ENCODE data around the gene TP53AIP1. TPM values are rescaled to one million over a fixed set of nuclear protein-coding genes. Genes with fewer than 3 reads are reported as not detected.

The TP53AIP1 gene
- total RNA-seq, 1 experiment from 2014 or later = not detected

- DNase-seq = no peak
- Histone ChIP-seq H3K79me2 (ENCODE audit: low read length) (no peaks in the 10 kb centered on the region), H3K9ac (ENCODE audit: low read length) (no peak overlapping the region), H3K9me3 (ENCODE audit: low read length) (no peaks in the 10 kb centered on the region), H3K9me2 (replicated peaks; ENCODE audit: insufficient read depth, low read length) (no peaks in the 10 kb centered on the region), H3K27me3 (ENCODE audit: low read length) (no peaks in the 10 kb centered on the region), H3K27ac (ENCODE audit: low read length) (no peak overlapping the region), H3K4me2 (ENCODE audit: low read depth, low read length, poor library complexity, severe bottlenecking) (no peak overlapping the region), H4K20me1 (ENCODE audit: insufficient read depth, low read depth, low read length) (no peaks in the 10 kb centered on the region), H3K36me3 (ENCODE audit: insufficient read depth, low read length) (no peaks in the 10 kb centered on the region), H3K4me1 (ENCODE audit: low read length) (no peaks in the 10 kb centered on the region), H3K4me3 (ENCODE audit: low read length) (no peak overlapping the region), H2AFZ (ENCODE audit: low read length) (no peak overlapping the region)
These were observed 43.9 kb downstream of the TP53AIP1 start for GRCh38 chr11:128898580-128899344.

DNA sequence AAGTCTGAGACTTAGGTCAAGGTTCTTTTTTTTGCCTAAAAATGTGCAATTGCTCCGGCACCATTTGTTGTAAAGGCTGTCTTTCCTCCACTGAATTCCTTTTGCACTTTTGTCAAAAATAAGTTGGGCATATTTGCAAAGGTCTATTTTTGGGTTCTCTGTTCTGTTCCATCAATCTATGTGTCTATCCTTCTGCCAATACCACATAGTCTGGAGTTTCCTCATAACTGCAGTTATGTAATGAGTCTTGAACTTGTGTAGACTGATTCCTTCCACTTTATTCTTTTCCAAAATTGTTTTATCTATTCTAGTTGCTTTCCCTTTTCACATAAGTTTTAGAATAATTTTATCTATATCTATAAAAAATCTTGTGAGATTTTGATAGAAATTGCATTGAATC, 44.8 kb downstream of the TP53AIP1 start:
- H3K4me2 ChIP-seq (ENCODE audit: low read depth, low read length, poor library complexity, severe bottlenecking) = no peak overlapping the region
- H3K9ac ChIP-seq (ENCODE audit: low read length) = no peak overlapping the region
- no peak overlapping the region for H3K4me3 ChIP-seq (ENCODE audit: low read length)
- no peaks in the 10 kb centered on the region for H4K20me1 ChIP-seq (ENCODE audit: insufficient read depth, low read depth, low read length)
- H2AFZ ChIP-seq (ENCODE audit: low read length) = no peak overlapping the region
- no peaks in the 10 kb centered on the region for H3K9me3 ChIP-seq (ENCODE audit: low read length)
- no peak overlapping the region for H3K27ac ChIP-seq (ENCODE audit: low read length)
- H3K79me2 ChIP-seq (ENCODE audit: low read length) = no peaks in the 10 kb centered on the region
- H3K27me3 ChIP-seq (ENCODE audit: low read length) = no peaks in the 10 kb centered on the region
- no peaks in the 10 kb centered on the region for H3K4me1 ChIP-seq (ENCODE audit: low read length)
- no peaks in the 10 kb centered on the region for H3K9me2 ChIP-seq (replicated peaks; ENCODE audit: insufficient read depth, low read length)
- no peak for DNase-seq
- H3K36me3 ChIP-seq (ENCODE audit: insufficient read depth, low read length) = no peaks in the 10 kb centered on the region

- no peaks in the 10 kb centered on the region for H3K9me2 ChIP-seq (replicated peaks; ENCODE audit: insufficient read depth, low read length)
- DNase-seq = no peak
These were observed 46.3 kb downstream of the TP53AIP1 start for GRCh38 chr11:128896356-128896755.

GRCh38 chr11:128895526-128895925, 47.1 kb downstream of the TP53AIP1 start:
- no peaks in the 10 kb centered on the region for H3K36me3 ChIP-seq (ENCODE audit: insufficient read depth, low read length)
- H3K4me2 ChIP-seq (ENCODE audit: low read depth, low read length, poor library complexity, severe bottlenecking) = no peak overlapping the region
- H4K20me1 ChIP-seq (ENCODE audit: insufficient read depth, low read depth, low read length) = no peaks in the 10 kb centered on the region
- H3K27ac ChIP-seq (ENCODE audit: low read length) = no peak overlapping the region
- H3K9me2 ChIP-seq (replicated peaks; ENCODE audit: insufficient read depth, low read length) = no peaks in the 10 kb centered on the region
- H3K4me3 ChIP-seq (ENCODE audit: low read length) = no peak overlapping the region
- no peak overlapping the region for H3K9ac ChIP-seq (ENCODE audit: low read length)
- no peaks in the 10 kb centered on the region for H3K27me3 ChIP-seq (ENCODE audit: low read length)
- no peak for DNase-seq
- H3K4me1 ChIP-seq (ENCODE audit: low read length) = no peaks in the 10 kb centered on the region
- no peak overlapping the region for H2AFZ ChIP-seq (ENCODE audit: low read length)
- H3K79me2 ChIP-seq (ENCODE audit: low read length) = no peaks in the 10 kb centered on the region
- no peaks in the 10 kb centered on the region for H3K9me3 ChIP-seq (ENCODE audit: low read length)

More at GRCh38 chr11:128896356-128896755, 46.3 kb downstream of the TP53AIP1 start:
- no peaks in the 10 kb centered on the region for H3K9me3 ChIP-seq (ENCODE audit: low read length)
- H3K4me1 ChIP-seq (ENCODE audit: low read length) = no peaks in the 10 kb centered on the region
- H3K4me3 ChIP-seq (ENCODE audit: low read length) = no peak overlapping the region
- H3K36me3 ChIP-seq (ENCODE audit: insufficient read depth, low read length) = no peaks in the 10 kb centered on the region
- H2AFZ ChIP-seq (ENCODE audit: low read length) = no peak overlapping the region
- H3K4me2 ChIP-seq (ENCODE audit: low read depth, low read length, poor library complexity, severe bottlenecking) = no peak overlapping the region
- H3K27me3 ChIP-seq (ENCODE audit: low read length) = no peaks in the 10 kb centered on the region
- no peaks in the 10 kb centered on the region for H3K79me2 ChIP-seq (ENCODE audit: low read length)
- no peaks in the 10 kb centered on the region for H4K20me1 ChIP-seq (ENCODE audit: insufficient read depth, low read depth, low read length)
- H3K27ac ChIP-seq (ENCODE audit: low read length) = no peak overlapping the region
- H3K9ac ChIP-seq (ENCODE audit: low read length) = no peak overlapping the region

GRCh38 chr11:128894685-128895084, 48.0 kb downstream of the TP53AIP1 start:
- no peaks in the 10 kb centered on the region for H4K20me1 ChIP-seq (ENCODE audit: insufficient read depth, low read depth, low read length)
- no peak overlapping the region for H3K27ac ChIP-seq (ENCODE audit: low read length)
- DNase-seq = no peak
- H3K4me3 ChIP-seq (ENCODE audit: low read length) = no peak overlapping the region
- no peaks in the 10 kb centered on the region for H3K79me2 ChIP-seq (ENCODE audit: low read length)
- no peaks in the 10 kb centered on the region for H3K36me3 ChIP-seq (ENCODE audit: insufficient read depth, low read length)
- H3K9me2 ChIP-seq (replicated peaks; ENCODE audit: insufficient read depth, low read length) = no peaks in the 10 kb centered on the region
- H3K27me3 ChIP-seq (ENCODE audit: low read length) = no peaks in the 10 kb centered on the region
- H3K9ac ChIP-seq (ENCODE audit: low read length) = no peak overlapping the region
- no peaks in the 10 kb centered on the region for H3K9me3 ChIP-seq (ENCODE audit: low read length)
- H3K4me1 ChIP-seq (ENCODE audit: low read length) = no peaks in the 10 kb centered on the region
- no peak overlapping the region for H3K4me2 ChIP-seq (ENCODE audit: low read depth, low read length, poor library complexity, severe bottlenecking)
- no peak overlapping the region for H2AFZ ChIP-seq (ENCODE audit: low read length)

DNA sequence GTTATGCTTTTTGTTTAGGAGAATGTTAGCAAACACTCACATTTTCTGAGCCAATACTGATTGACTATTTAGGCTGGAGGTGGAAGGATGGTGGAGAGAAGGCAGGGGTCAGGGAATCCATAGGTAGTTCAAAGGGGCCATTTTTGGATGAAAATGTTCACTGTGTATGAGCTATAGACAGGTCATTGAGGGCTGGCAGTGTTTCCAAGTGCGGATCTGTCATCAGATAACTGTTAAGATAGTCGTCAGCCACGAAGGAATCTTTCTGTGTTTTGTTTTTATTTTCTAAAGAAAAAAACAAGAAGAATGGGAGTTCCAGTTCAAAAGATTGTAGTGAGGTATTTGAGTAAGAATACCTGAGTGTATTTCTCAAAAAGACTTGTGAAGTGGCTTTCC, 48.4 kb downstream of the TP53AIP1 start:
- no peak overlapping the region for H3K27ac ChIP-seq (ENCODE audit: low read length)
- H3K4me1 ChIP-seq (ENCODE audit: low read length) = no peaks in the 10 kb centered on the region
- no peak overlapping the region for H3K9ac ChIP-seq (ENCODE audit: low read length)
- H4K20me1 ChIP-seq (ENCODE audit: insufficient read depth, low read depth, low read length) = no peaks in the 10 kb centered on the region
- no peaks in the 10 kb centered on the region for H3K27me3 ChIP-seq (ENCODE audit: low read length)
- H3K9me2 ChIP-seq (replicated peaks; ENCODE audit: insufficient read depth, low read length) = no peaks in the 10 kb centered on the region
- DNase-seq = no peak
- H3K4me2 ChIP-seq (ENCODE audit: low read depth, low read length, poor library complexity, severe bottlenecking) = no peak overlapping the region
- no peak overlapping the region for H3K4me3 ChIP-seq (ENCODE audit: low read length)
- H2AFZ ChIP-seq (ENCODE audit: low read length) = no peak overlapping the region
- H3K9me3 ChIP-seq (ENCODE audit: low read length) = no peaks in the 10 kb centered on the region
- no peaks in the 10 kb centered on the region for H3K36me3 ChIP-seq (ENCODE audit: insufficient read depth, low read length)
- H3K79me2 ChIP-seq (ENCODE audit: low read length) = no peaks in the 10 kb centered on the region

DNA sequence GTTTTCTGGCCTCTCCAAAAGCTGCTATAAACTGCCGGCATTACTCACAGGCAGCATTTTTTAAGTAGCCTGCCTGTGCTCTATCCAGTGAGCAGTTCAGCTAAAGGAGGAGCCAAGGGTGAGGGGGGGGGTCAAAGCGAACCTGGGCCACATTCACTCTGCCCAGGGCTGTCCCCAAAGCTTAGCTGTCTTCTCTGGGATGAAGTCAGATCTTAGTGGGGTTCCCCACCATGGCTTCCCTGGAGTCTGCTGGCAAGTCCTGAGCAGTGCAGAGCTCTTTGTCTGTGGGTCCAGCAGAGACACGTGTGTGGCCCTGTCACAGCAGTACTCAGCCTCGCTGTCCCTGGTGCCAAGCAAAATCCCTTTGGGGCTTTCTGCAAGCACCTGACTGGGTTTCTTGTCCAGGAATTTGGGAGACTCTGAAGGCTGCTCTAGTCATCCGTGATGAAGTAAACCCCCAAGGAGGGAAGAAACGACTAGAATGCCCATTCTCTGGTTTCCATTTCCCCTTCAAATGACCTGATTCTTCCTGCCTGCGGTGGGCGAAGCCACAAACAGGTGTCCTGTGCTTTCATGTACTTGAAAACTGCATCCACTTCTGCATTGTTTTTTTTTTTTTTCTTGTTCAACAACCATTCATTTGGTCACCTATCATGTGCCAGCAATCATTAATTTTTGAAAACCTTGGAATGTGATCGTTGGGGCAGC, 48.9 kb downstream of the TP53AIP1 start:
- DNase-seq = no peak
- H3K27me3 ChIP-seq (ENCODE audit: low read length) = no peaks in the 10 kb centered on the region
- H2AFZ ChIP-seq (ENCODE audit: low read length) = no peak overlapping the region
- no peaks in the 10 kb centered on the region for H3K36me3 ChIP-seq (ENCODE audit: insufficient read depth, low read length)
- H3K4me3 ChIP-seq (ENCODE audit: low read length) = no peak overlapping the region
- no peaks in the 10 kb centered on the region for H3K9me3 ChIP-seq (ENCODE audit: low read length)
- no peak overlapping the region for H3K27ac ChIP-seq (ENCODE audit: low read length)
- H3K79me2 ChIP-seq (ENCODE audit: low read length) = no peaks in the 10 kb centered on the region
- H3K9me2 ChIP-seq (replicated peaks; ENCODE audit: insufficient read depth, low read length) = no peaks in the 10 kb centered on the region
- H4K20me1 ChIP-seq (ENCODE audit: insufficient read depth, low read depth, low read length) = no peaks in the 10 kb centered on the region
- no peaks in the 10 kb centered on the region for H3K4me1 ChIP-seq (ENCODE audit: low read length)
- no peak overlapping the region for H3K9ac ChIP-seq (ENCODE audit: low read length)
- no peak overlapping the region for H3K4me2 ChIP-seq (ENCODE audit: low read depth, low read length, poor library complexity, severe bottlenecking)

GRCh38 chr11:128892866-128893565, 49.7 kb downstream of the TP53AIP1 start:
- Histone ChIP-seq H3K9me2 (replicated peaks; ENCODE audit: insufficient read depth, low read length) (no peaks in the 10 kb centered on the region), H3K4me3 (ENCODE audit: low read length) (no peak overlapping the region), H2AFZ (ENCODE audit: low read length) (no peak overlapping the region), H3K4me1 (ENCODE audit: low read length) (no peaks in the 10 kb centered on the region), H3K36me3 (ENCODE audit: insufficient read depth, low read length) (no peaks in the 10 kb centered on the region), H3K9ac (ENCODE audit: low read length) (no peak overlapping the region), H3K27ac (ENCODE audit: low read length) (no peak overlapping the region), H3K79me2 (ENCODE audit: low read length) (no peaks in the 10 kb centered on the region), H3K9me3 (ENCODE audit: low read length) (no peaks in the 10 kb centered on the region), H3K4me2 (ENCODE audit: low read depth, low read length, poor library complexity, severe bottlenecking) (no peak overlapping the region), H3K27me3 (ENCODE audit: low read length) (no peaks in the 10 kb centered on the region), H4K20me1 (ENCODE audit: insufficient read depth, low read depth, low read length) (no peaks in the 10 kb centered on the region)
- DNase-seq = no peak
